MM.1S (cell line): ENCODE data around the gene SDHA.

ENCODE experiments used
- CTCF ChIP-seq: fragments of 300-600 bp; sonication (generic); IDR thresholded peaks from 2 replicates; pipeline ENCODE4 v1.5.1; 2016; ENCODE audit warnings: antibody characterized with exemption, low read length, mixed read lengths
- EZH2 ChIP-seq: fragments of 300-600 bp; sonication (generic); optimal IDR thresholded peaks from 2 replicates; pipeline ENCODE3; 2017; ENCODE audit warnings: low read depth, mild to moderate bottlenecking, antibody characterized with exemption, low read length, mixed read lengths
- EZH2phosphoT487 ChIP-seq: fragments of 300-600 bp; sonication (generic); IDR thresholded peaks from 2 replicates; pipeline ENCODE4 v1.6.1; 2018; ENCODE audit warnings: antibody characterized with exemption, low read length

GRCh38 chr5:264338-264737 is 46.2 kb downstream of the SDHA start:
- no peak for TF ChIP-seq EZH2
- no peak for TF ChIP-seq CTCF
- TF ChIP-seq EZH2phosphoT487 = no peak
